AG09309 (cell line): ENCODE results near the gene RPL12.

Source experiments
- DNase-seq: peaks from one replicate; pipeline ENCODE4 v3.0.0-alpha.2; 2010; ENCODE audit warnings: low read depth
- H3K4me3 ChIP-seq: 2 replicates; pipeline ENCODE4 v1.5.1; 2011; ENCODE audit warnings: mild to moderate bottlenecking, low read depth, low read length, moderate library complexity; ENCODE audit not compliant: control insufficient read depth
- CTCF ChIP-seq: IDR thresholded peaks from 2 replicates; pipeline ENCODE4 v1.5.1; 2011; ENCODE audit warnings: mild to moderate bottlenecking, low read depth, low read length, inconsistent platforms; ENCODE audit not compliant: insufficient read depth, control insufficient read depth; ENCODE audit errors: missing control alignments

RPL12 gene

GRCh38 chr9:127458921-127459320, 7.7 kb upstream of the RPL12 start:
- H3K4me3 ChIP-seq = no peak overlapping the region
- no peak for TF ChIP-seq CTCF
- DNase-seq = no peak

- H3K4me3 ChIP-seq = no peak overlapping the region
- DNase-seq = no peak
- TF ChIP-seq CTCF = no peak
Measured at GRCh38 chr9:127457191-127457878, 6.1 kb upstream of the RPL12 start.

GRCh38 chr9:127455324-127455992, 4.3 kb upstream of the RPL12 start:
- no peak overlapping the region for H3K4me3 ChIP-seq
- TF ChIP-seq CTCF = peak; percentile 36
- no peak for DNase-seq

- H3K4me3 ChIP-seq = no peak overlapping the region
- DNase-seq = no peak
- no peak for TF ChIP-seq CTCF
Measured at GRCh38 chr9:127452691-127453090, 1.5 kb upstream of the RPL12 start.

- TF ChIP-seq CTCF = no peak
Measured at GRCh38 chr9:127451858-127452656, 851 bp upstream of the RPL12 start.

GRCh38 chr9:127451608-127451857, 327 bp upstream of the RPL12 start:
- no peak for TF ChIP-seq CTCF
- peak overlapping the region; percentile 55 for H3K4me3 ChIP-seq
- DNase-seq = no peak

More at GRCh38 chr9:127451858-127452656, 851 bp upstream of the RPL12 start:
- DNase-seq = no peak
- H3K4me3 ChIP-seq = peak overlapping the region; percentile 55
